AG08395 (cell line): Measurements from ENCODE around the gene ZXDC.

ENCODE experiments used
- DNase-seq: peaks from one replicate; pipeline ENCODE4 v3.0.0; 2012; ENCODE audit warnings: mixed read lengths, low spot score

The ZXDC gene

DNA sequence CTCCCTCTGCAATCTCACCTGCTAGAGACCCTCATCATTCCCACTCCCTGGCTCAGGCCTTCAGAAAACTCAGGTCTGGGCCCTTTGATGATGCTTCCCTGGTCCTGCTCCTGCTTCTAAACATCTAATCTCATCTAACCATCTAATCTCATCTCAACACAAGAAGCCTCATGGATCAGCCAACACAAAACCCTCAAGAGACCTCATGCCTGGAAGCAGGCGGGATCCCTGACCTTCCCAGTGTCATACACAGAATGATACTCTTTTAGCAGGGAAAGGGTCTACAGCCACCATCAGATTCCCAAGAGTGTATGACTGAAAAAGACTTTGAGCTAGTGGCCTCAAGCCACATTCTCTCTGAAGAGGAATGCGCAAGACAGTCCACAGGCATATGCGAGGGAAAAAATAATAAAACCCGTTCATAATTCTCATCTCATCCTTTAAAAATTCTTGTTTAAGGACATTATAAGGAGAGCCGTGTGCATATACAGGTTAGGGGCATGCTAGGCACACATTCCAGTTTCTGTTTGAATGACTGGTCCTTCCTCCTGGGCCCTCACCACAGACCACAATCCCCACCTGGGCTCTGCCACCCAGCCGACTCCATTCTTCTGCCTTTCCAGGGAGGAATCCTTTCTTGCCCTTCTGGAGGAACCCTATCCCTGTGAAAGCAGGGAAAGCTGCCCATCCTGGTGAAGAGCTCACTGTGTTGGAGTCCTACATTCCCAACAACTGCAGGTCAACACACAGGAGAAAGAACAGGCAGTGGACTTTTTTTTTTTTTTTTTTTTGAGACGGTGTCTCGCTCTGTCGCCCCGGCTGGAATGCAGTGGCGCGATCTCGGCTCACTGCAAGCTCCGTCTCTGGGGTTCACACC lies 2.2 kb downstream of the ZXDC start:
- DNase-seq, result no peak

DNA sequence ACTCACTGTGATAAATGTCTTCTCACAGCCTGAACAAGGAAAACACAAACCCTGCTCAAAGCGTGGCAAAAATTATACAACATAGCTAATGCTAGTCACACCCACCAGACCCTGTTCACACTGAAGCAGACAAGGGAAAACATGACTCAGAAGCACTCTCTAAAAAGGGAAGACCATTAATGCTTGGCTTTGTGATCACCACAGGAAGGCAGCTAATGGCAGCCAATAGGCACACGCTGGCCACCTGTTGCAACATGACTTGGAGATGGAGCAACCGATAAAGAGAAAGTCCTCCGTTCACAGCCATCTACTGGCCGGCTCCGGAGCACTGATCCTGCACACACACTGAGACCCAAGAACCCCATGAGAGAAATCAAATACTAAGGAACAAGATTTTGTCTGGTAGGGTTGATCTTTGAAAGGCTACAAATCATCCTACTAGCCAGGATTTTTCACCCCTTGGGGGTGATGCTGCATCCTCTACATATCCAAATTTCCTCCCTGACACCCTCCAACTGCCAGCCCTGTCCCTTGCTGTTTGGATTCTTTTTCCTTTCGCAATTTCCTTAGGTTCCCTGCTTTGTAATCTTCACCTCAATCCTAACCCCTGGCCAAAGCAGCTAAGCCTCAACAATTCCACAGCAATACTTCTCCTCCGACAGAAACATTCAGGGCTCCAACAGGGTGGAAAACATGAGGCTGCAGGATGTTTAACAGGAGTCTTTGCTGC lies 3.2 kb downstream of the ZXDC start:
- DNase-seq, result peak; percentile 90

DNA sequence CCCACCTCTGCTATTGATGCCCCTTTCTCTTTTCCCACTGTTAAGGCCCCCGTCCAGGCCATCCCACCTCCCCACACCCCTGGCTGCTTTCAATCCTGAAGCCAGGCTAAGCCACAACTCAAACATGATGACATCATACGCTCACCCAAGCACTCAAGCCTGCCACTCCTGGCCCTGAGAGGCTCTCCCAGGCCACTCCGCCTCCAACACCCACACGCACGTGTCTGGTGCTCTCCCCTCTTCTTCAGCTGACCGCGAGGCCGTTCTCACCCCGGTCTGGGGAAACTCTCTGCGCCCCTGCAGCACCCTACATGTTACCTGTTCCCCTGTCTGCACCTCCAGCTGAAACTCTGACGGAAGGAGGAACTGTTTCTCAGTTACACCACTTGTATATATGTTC lies 6.2 kb downstream of the ZXDC start:
- DNase-seq, result no peak

DNA sequence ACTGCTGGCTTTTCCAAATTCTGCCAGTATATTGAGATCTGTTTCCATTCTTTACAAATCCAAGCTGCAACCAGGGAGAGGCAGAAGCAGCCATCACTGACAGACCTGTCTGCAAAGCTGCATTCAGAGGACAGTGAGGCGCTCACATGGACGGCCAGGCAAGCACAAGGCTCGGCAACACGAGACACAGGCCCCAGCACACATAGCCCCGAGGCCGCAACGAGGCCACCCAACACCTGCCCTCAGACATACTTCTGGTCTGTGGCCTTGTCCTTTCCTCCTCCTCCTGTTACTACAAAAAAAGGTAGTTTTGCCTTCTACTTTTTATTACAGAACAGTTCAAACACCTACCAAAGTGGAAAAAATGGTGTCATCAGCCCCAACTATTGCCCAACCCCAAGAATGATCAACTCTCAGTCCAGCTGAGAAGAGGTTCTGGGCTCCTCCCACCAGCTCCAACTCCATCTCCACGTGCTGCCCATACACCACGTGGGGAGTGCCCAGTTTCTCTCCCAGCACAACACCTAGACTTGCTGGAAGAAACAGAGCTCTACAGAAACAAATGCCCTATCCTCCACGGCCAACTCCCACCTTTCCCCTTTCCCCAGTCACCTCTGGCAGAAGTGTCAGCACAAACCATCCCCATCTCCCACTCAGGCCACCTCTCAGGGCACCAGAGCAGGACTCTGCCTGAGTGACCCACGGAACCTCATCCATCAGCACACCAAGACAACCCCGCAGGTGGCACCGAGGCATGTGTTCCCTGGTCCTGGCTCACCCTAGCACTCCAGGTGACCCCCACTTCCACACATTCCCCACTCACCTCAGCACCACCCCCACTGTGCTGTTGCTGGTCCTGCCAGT lies 7.4 kb downstream of the ZXDC start:
- DNase-seq, result peak; percentile 39

DNA sequence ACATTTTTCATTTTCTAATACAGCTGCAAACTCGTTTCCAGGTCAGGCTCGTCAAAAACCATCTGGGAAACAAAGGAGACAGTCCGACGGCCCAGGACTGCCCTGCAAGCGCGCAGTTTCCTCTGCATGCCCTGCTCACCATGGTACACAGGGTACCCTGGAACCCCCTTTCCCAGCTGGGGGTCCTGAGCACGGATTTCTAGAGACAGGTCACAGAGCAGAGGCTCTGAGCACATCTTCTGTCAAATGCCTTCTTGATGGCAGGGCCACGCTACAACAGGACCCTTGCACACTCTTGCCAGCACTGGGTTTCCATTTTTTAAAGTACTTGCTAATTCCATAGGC lies 8.1 kb downstream of the ZXDC start:
- DNase-seq, result no peak

DNA sequence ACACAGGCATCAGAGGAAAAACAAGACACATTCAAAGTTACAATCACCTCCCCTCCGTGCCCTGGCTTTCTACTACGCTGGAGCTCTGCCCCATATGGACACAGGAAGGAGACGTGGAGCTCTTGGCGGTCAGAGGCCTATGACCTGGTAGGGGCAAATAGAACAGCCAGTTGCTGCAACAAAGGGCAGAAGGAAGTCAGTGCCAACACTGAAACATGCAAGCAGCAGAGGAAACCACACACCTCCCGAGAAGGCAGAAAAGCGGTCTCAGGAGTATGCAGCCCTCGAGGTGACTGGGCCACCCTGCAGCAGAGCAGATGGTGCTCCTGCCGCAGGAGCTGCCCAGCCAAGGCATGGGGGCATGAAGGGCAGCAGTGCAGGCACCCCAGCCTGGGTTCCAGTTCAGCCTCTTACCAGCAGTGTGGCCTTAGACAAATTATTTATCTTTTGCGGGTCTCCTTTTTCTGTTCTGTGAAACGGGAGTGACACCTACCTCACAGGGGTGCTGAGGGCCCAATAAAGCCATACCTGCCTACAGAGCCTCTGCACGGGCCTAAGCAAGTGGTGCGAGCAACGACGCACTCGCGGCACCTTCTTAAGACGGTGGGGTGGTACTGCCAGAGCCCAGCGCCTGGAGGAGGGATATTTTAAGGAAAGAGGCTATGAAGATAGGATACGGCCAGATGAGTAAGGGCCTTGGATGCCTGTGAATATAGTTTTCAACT lies 8.6 kb downstream of the ZXDC start:
- DNase-seq, result no peak

DNA sequence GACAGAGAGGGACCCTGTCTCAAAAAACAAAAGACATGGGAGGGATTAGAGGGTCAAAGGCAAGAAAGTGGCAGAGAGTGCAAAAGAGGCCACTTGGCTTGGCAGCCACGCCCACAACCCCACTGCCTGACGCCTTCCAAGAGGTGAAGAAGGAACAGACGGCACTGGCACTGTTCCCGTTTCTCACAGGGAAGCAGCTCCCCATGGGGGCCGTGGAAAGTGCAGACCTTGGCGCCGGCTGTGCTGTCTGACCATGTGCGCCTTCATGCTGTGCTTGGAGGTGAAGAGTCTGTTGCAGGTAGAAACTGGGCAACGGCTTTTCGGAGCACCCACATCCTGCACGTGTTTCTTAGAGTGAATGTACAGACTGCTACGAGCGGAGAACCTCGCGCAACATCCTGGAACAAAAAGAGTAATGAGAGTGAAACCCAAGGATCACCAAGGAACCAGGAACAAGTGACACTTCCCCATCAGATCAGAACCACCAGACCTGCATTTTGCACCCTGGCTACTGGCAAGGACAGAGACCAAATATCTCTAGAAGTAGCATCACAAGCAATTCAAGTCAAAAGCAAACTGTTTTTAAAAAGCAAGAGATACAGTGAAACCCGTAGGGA lies 9.7 kb downstream of the ZXDC start:
- no peak for DNase-seq

DNA sequence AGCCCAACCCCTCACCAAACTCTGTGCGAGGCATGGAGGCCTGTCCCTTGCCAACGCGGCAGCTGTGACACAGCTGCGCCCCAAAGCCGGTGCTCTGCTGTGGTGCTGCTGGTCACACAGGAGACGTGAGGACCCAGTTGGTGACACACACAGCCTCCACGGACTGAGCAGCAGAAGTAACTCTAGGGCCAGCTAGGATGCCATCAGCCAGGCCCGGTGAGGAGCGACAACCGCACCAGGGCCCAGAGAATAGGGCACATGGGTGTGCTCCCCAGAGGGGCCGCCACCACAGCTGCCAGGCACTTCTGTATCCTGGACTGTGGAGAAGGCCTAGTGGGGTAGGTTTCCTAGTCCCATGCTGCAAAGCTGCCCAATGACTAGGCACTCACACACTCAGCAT lies 10.7 kb downstream of the ZXDC start:
- DNase-seq, result no peak

DNA sequence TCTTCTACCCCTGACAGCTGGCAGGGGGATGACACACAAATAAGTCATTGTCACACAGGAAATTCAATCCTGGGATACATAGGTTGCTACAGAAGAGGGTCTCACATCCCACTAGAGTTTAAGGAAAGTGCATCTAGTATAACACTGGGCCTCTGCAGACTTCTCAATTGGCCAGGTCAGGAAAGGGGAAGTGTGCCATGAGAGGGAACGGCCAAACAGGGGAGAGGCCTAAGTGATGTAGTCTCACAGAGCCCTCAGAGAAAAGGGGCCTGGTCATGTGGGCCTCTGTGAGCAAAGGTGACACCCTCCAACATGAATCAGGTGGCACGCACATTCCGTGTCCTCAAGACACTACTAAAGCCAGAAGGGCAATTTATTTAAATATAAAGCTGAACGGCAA lies 11.2 kb downstream of the ZXDC start:
- DNase-seq, result no peak

DNA sequence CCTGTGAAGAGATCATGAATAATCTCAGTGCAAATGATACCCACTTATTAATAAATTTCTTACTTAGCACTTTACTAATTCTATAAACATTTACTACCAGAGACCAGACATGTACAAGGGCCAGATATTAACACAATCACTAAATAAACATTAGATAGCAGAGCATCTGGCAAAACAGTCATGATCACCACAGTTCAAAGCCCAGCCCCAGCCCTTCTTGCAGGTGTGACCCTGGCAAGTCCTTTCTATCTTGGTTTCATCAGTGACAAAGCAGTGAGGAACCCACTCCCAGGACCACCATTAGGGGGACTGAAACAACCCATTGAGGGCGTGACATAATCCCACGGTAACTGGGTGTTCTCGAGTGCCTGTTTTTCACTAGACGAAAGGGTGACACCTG lies 11.6 kb downstream of the ZXDC start:
- no peak for DNase-seq

DNA sequence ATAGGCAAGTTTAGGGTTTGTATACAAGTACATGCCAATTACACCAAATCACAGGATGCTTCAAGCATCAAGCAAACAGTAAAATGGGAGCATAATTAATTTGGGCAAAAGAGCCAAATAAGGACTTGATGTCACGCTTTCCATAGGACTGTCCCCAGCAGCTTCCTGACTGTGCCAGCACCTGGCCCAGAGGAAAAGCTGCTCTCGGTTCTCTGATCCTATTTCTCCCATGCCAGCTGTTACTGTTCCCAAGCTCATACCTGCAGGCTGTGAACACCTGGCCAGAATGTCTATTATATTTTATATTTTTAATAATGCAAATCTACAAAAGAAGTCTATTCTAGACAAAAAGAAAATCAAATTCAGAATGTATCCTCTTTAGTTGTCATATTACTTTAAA lies 12.2 kb downstream of the ZXDC start:
- DNase-seq, result no peak

DNA sequence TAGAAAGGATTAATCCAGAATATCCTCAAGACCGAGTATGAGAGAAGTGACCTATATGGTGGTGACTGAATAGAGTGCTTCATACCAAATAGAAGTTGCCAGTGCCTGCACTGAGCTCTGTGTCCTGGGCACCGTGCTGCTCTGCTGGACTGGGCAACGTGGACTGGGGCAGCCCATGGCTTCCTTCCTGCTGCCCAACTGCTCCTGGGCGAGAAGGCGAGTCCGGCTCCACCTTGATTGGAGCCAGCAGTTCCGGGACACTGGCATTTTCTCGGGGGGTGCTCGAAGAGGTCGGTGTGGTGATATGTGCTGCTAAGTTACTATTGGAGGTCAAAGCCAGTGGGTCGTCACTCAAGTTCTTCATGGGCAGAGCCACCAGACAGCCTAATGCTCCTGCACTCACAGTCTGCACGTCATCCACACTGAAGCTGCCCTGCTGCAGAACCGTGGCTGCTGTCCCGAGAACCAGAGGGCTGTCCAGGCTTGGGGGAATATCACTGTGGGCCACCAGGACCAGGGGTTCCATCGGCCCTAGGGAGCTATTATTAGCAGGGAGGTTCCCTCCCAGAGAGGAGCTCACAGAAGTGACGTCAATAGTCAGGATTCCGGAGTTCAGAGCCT lies 14.1 kb downstream of the ZXDC start:
- DNase-seq, result no peak

DNA sequence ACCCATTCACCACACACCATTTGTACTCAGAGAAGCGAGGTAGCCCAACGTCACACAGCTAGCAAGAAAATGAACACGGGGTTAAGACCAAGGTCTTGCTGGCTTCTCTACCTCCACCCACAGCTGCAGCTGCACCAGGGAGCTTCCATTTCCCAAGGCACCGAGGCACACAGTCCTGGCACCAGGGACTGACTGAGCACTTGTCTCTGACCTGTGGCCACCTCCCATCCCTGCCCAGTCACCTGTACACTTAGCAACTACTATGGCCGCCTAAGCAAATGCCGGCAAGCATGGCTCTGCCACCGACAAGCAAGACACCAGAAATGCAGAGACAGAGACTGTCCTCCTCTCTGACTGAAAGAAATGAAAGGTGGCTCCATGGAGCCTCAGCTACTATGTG lies 15.3 kb downstream of the ZXDC start:
- no peak for DNase-seq

DNA sequence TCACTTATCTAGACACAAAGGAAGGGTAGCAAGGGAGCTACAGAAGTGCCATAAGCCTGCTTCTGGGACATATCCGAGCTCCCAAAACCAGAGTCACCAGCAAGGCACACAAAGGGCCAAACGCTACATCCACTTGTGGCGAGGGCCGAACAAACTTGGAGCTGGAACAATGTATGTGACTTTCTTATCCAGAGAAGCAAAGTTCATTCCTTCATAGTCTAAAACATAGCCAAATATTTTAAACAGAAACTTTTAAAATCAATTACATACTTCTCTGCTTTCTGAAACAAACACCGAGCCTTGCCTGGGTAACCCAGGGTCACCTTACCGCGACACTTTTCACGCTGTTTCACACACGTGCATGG lies 15.9 kb downstream of the ZXDC start:
- DNase-seq, result no peak

DNA sequence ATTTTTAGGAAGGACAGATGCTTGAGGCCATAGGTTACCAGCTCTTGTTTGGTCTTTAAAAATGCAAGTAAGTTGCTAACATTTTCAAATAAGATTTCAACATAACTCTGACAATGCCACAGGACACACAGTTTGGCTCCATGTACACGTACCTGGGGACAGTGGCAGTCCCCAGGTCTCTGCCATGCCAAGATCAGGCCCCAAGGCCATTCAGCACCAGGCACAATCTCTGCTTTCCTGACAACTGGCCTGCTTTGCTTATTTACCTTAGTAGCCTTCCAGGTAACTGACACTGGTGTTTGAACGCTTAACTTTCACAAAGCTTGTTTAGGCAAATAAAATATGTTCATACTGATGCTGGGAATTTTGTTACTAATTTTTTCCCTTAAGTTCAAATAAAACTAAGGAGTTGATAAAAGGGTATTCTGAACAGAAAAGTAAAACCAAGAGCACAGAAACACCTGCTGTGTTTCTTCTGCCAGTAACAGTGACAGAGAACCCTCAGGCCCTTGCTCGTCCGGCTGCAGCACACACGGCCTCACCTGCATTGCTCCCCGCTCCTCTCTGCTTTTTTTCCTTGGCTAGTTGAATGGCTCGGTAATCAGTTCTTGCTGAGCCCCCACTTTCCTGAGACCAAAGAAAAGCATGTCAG lies 16.5 kb downstream of the ZXDC start:
- no peak for DNase-seq

DNA sequence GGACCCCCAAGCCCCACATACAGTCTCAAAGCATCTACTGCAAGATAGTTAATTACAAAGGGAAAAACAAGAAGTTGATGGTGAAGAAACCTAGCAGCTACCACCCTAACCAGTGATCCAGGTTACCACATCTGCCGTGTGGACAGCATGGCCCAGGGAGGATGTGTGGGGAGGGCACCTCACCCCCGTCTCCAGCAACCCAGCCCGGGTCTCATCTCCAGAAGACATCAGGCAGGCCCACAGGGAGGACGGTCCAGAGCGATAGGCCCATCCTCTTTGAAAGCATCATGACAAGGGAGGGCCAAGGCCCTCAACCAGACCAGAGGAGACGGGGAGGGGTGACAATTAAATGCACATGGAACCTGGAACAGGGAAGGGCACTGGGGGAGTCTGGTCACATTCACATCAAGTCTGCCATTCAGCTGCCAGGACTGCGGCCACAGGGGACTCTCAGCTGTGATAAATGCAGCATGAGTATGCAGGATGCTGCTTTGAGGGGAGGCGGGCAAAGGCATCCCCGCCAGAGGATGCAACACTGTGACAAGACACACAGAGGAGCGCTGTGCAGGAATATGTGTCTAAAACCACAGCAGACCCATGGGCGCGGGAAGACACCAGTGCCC lies 18.8 kb downstream of the ZXDC start:
- no peak for DNase-seq

DNA sequence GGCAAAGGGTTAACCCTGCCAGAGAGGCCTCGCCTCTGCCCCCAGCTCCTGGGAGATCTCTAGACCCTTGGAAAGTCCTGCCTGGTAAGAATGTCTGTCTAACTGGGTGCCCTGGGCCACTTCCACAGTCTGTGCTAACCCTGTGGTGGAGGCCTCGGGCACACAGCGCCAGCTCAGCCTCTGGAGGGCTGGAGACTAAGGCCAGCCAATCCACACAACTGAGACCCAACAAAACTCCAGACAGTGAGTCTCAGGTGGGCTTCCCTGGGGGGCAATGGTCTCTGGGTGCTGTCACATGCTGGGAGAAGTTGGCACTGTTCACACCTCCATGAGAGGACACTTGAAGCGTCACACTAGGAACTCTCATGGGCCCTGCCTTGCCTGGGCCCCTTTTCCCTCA lies 19.5 kb downstream of the ZXDC start:
- DNase-seq, result no peak

DNA sequence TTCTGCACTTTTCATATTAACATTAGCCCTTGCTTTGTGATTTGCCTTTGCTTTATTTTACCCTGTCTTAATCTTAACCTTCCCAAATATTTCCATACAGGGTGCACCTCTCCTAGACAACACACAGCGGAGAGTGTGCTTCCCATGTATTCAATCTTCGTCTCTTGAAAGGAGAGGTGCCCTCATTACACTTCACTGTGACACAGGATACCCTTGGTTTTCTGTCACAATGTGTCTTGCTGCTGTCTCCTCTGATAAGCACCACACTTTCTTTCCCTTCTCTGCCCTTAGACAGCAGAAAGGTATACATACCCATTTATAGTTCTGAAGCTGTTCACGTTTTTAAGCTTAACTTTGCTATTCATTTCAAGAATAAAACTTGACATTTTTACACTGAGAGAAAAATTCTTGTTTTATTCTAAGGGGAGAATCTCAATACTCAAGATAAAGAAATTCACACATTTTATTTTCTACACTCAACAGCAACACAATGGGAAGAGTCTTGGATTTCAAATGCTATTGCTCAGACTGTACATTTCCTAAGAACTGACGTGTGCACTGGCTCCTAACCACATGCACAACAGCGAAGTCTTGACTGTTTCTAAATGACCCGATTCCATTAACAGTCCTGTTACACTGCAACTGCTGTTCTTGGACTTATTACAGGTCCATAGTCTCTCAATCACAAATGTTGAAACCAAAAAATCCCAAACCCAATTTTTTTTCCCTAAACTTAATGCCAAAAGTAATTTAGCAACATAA lies 21.1 kb downstream of the ZXDC start:
- DNase-seq, result no peak

DNA sequence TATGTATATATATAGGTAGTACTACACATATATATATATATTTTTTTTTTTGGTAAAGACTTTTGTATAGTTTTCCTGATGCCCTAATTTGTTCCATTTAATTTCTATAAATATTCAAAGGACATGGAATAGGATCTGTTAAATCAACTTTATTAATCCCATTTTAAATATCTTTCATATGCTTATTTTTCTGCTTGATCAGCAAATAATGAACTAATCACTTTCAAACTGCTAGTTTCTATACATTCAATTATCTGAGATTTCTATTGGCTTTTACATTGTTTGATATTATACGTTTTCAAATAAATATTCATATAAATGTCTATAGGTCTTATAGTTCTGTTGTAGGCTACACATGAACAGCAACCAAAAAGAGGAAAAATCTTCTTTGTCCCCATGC lies 21.7 kb downstream of the ZXDC start:
- no peak for DNase-seq

DNA sequence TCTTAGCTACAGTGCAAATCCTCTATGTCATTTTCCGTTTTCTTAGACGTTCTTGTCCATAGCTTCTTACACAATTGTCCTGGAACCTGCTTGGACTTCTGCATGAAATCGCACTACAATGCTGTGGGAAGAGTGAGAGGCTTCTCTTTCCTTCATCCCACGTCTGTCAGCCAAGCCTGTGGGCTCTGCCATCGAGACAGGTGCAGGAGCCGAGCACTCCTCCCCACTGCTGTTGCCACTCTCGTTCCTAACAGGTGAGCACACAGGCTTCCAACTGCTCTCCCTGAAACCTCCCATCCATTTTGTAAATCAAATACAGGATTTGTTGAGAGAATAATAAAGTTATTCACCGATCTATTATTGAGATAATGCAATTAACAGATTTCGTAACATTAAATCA lies 23.5 kb downstream of the ZXDC start:
- no peak for DNase-seq
